Thoracic aorta (tissue), 2 donors: ENCODE results near the gene CAMK2A. TPM values are rescaled to one million over a fixed set of nuclear protein-coding genes. Genes with fewer than 3 reads are reported as not detected.

Experiments
- ATAC-seq: fragments of 150-250 bp; one replicate; pipeline ENCODE4 v1.8.0; 2017; ENCODE audit warnings: low read depth; ENCODE audit not compliant: insufficient number of reproducible peaks, low FRiP score
- DNase-seq: peaks from one replicate; pipeline ENCODE4 v3.0.0-alpha.2; 2020; ENCODE audit warnings: low spot score
- H3K27ac ChIP-seq, 2 donors: fragments of 200-600 bp; sonication (generic); 1 replicate in 1 of 2; 2 replicates in 1 of 2; pipeline ENCODE4 v1.5.1; 2016; ENCODE audit warnings: mild to moderate bottlenecking in 2 of 2, moderate library complexity in 2 of 2
- H3K27me3 ChIP-seq: fragments of 200-600 bp; sonication (generic); replicated peaks from 2 replicates; pipeline ENCODE4 v1.6.0; 2016; ENCODE audit warnings: mild to moderate bottlenecking; ENCODE audit not compliant: insufficient read depth
- H3K36me3 ChIP-seq: fragments of 200-600 bp; sonication (generic); one replicate; pipeline ENCODE4 v1.5.1; 2016
- H3K4me1 ChIP-seq, 2 donors: fragments of 200-600 bp; sonication (generic); 1 replicate in 1 of 2; 2 replicates in 1 of 2; pipeline versions ENCODE4 v1.5.1 to v1.6.0; 2016; ENCODE audit warnings: low read depth in 2 of 2, mild to moderate bottlenecking in 1 of 2; ENCODE audit not compliant: control insufficient read depth in 1 of 2
- H3K4me3 ChIP-seq: fragments of 200-600 bp; sonication (generic); 2 replicates; pipeline ENCODE4 v1.5.1; 2016; ENCODE audit warnings: mild to moderate bottlenecking
- H3K9me3 ChIP-seq: fragments of 200-600 bp; sonication (generic); 2 replicates; pipeline ENCODE4 v1.5.1; 2016
- CTCF ChIP-seq: fragments of 200-600 bp; sonication (generic); IDR thresholded peaks from one replicate; pipeline ENCODE4 v1.5.1; 2019; ENCODE audit warnings: antibody characterized with exemption
- total RNA-seq, 2 donors: library from RNA; depleted of rRNA; stranded (reverse); fragments of >200 nt; gene quantifications; one replicate each; pipeline versions ENCODE4 v1.1.0 to v1.2.3, GENCODE V29; 2016

The CAMK2A gene
- total RNA-seq, 2 donors from 2014 or later, result 0.35 TPM; not detected in 1

- no peaks in the 10 kb centered on the region for H3K36me3 ChIP-seq
- no peaks in the 10 kb centered on the region for H3K27me3 ChIP-seq
- no peak overlapping the region for H3K27ac ChIP-seq
- DNase-seq (no peak), ATAC-seq (no peak)
- H3K4me3 ChIP-seq, result no peak overlapping the region
- H3K4me1 ChIP-seq, result peaks cover 3 to 17% of the 10 kb centered on the region in 2 donors
- TF ChIP-seq CTCF, result no peak
- H3K9me3 ChIP-seq, result no peaks in the 10 kb centered on the region
Measured at GRCh38 chr5:150306775-150307174, 17.2 kb upstream of the CAMK2A start.

- no peaks in the 10 kb centered on the region for H3K27me3 ChIP-seq
- no peak overlapping the region for H3K27ac ChIP-seq
- no peak for DNase-seq
Measured at GRCh38 chr5:150305557-150305956, 16.0 kb upstream of the CAMK2A start.

GRCh38 chr5:150305095-150305494 lies 15.5 kb upstream of the CAMK2A start:
- DNase-seq (no peak), ATAC-seq (no peak)
- H3K36me3 ChIP-seq, result no peaks in the 10 kb centered on the region
- H3K9me3 ChIP-seq, result no peaks in the 10 kb centered on the region
- H3K27me3 ChIP-seq, result no peaks in the 10 kb centered on the region
- H3K4me1 ChIP-seq, result peaks cover 3 to 21% of the 10 kb centered on the region in 2 donors
- no peak overlapping the region for H3K4me3 ChIP-seq
- H3K27ac ChIP-seq, result no peak overlapping the region
- no peak for TF ChIP-seq CTCF

More at GRCh38 chr5:150305557-150305956, 16.0 kb upstream of the CAMK2A start:
- ATAC-seq, result no peak
- TF ChIP-seq CTCF, result no peak
- Histone ChIP-seq H3K4me1 (peaks cover 3 to 21% of the 10 kb centered on the region in 2 donors), H3K4me3 (no peak overlapping the region), H3K9me3 (no peaks in the 10 kb centered on the region), H3K36me3 (no peaks in the 10 kb centered on the region)

- Histone ChIP-seq H3K9me3 (no peaks in the 10 kb centered on the region), H3K27ac (no peak overlapping the region), H3K4me3 (no peak overlapping the region), H3K27me3 (no peaks in the 10 kb centered on the region), H3K4me1 (peaks cover 3 to 21% of the 10 kb centered on the region in 2 donors), H3K36me3 (no peaks in the 10 kb centered on the region)
- DNase-seq (no peak), ATAC-seq (no peak)
- TF ChIP-seq CTCF, result no peak
Measured at GRCh38 chr5:150304481-150305081, 15.0 kb upstream of the CAMK2A start.

GRCh38 chr5:150303660-150304386 lies 14.2 kb upstream of the CAMK2A start:
- no peak for TF ChIP-seq CTCF
- H3K4me3 ChIP-seq, result no peak overlapping the region
- H3K4me1 ChIP-seq, result peaks cover 3 to 21% of the 10 kb centered on the region in 2 donors
- ATAC-seq (no peak), DNase-seq (no peak)
- no peaks in the 10 kb centered on the region for H3K27me3 ChIP-seq
- H3K9me3 ChIP-seq, result no peaks in the 10 kb centered on the region
- H3K27ac ChIP-seq, result no peak overlapping the region
- H3K36me3 ChIP-seq, result no peaks in the 10 kb centered on the region
